NCI-H187 treated with DMSO at 0.1 percent for 48 hours (cell line): ENCODE results near the gene HUNK.
"Not testable (repeated sequence)": the region's sequence is repeated elsewhere in the genome, so short reads cannot be mapped to it uniquely, and the experiment has no call there.

Experiments used
- DNase-seq: peaks from one replicate; lab custom pipeline; 2025; lab: John Stamatoyannopoulos, UW

HUNK gene

GRCh38 chr21:31920275-31920674 is 47.5 kb downstream of the HUNK start:
- no peak for DNase-seq

GRCh38 chr21:31921079-31921478 is 48.3 kb downstream of the HUNK start:
- no peak for DNase-seq

- no peak for DNase-seq
Measured at GRCh38 chr21:31922881-31923280, 50.1 kb downstream of the HUNK start.

GRCh38 chr21:31923756-31924155 is 50.9 kb downstream of the HUNK start:
- no peak for DNase-seq

- DNase-seq = no peak
Measured at GRCh38 chr21:31924548-31924947, 51.7 kb downstream of the HUNK start.

- DNase-seq = no peak
Measured at GRCh38 chr21:31926498-31926897, 53.7 kb downstream of the HUNK start.

- no peak for DNase-seq
Measured at GRCh38 chr21:31927689-31928353, 55.0 kb downstream of the HUNK start.

- no peak for DNase-seq
Measured at GRCh38 chr21:31928656-31929055, 55.8 kb downstream of the HUNK start.

- no peak for DNase-seq
Measured at GRCh38 chr21:31929548-31929947, 56.7 kb downstream of the HUNK start.

- DNase-seq = no peak
Measured at GRCh38 chr21:31930001-31930400, 57.2 kb downstream of the HUNK start.

GRCh38 chr21:31931644-31932469 is 59.0 kb downstream of the HUNK start:
- no peak for DNase-seq

- no peak for DNase-seq
Measured at GRCh38 chr21:31932470-31932764, 59.6 kb downstream of the HUNK start.

- no peak for DNase-seq
Measured at GRCh38 chr21:31937303-31937702, 64.5 kb downstream of the HUNK start.

- DNase-seq = no peak
Measured at GRCh38 chr21:31938330-31939301, 65.8 kb downstream of the HUNK start.

- DNase-seq = no peak
Measured at GRCh38 chr21:31941694-31942093, 68.9 kb downstream of the HUNK start.

GRCh38 chr21:31943561-31943960 is 70.7 kb downstream of the HUNK start:
- DNase-seq = no peak

GRCh38 chr21:31945141-31945540 is 72.3 kb downstream of the HUNK start:
- DNase-seq = no peak

- no peak for DNase-seq
Measured at GRCh38 chr21:31945546-31945945, 72.7 kb downstream of the HUNK start.

GRCh38 chr21:31946231-31946630 is 73.4 kb downstream of the HUNK start:
- no peak for DNase-seq

GRCh38 chr21:31946876-31947550 is 74.2 kb downstream of the HUNK start:
- DNase-seq = not testable (repeated sequence)

- no peak for DNase-seq
Measured at GRCh38 chr21:31948676-31949075, 75.9 kb downstream of the HUNK start.

- DNase-seq = no peak
Measured at GRCh38 chr21:31952828-31953227, 80.0 kb downstream of the HUNK start.
